Muscle layer of duodenum (tissue), 2 donors: ENCODE measurements around the gene STK24.

Source experiments
- H3K27ac ChIP-seq: one replicate; pipeline ENCODE4 v1.7.0; 2013; ENCODE audit warnings: mild to moderate bottlenecking, low read length
- H3K27me3 ChIP-seq: one replicate; pipeline ENCODE4 v1.7.0; 2013; ENCODE audit warnings: low read depth, mild to moderate bottlenecking, control low read depth, low read length
- H3K36me3 ChIP-seq, 2 donors: one replicate each; pipeline ENCODE4 v1.7.0; 2013; ENCODE audit warnings: low read length in 2 of 2, control low read depth in 1 of 2, mild to moderate bottlenecking in 1 of 2; ENCODE audit not compliant: insufficient read depth in 2 of 2, control insufficient read depth in 1 of 2
- H3K4me1 ChIP-seq, 2 donors: one replicate each; pipeline ENCODE4 v1.7.0; 2013; ENCODE audit warnings: low read length in 2 of 2, mild to moderate bottlenecking in 2 of 2, control low read depth in 1 of 2, moderate library complexity in 1 of 2; ENCODE audit not compliant: insufficient read depth in 2 of 2, control insufficient read depth in 1 of 2
- H3K4me3 ChIP-seq, 2 donors: one replicate each; pipeline ENCODE4 v1.7.0; 2013; ENCODE audit warnings: low read length in 2 of 2, low read depth in 1 of 2, mild to moderate bottlenecking in 1 of 2
- H3K9me3 ChIP-seq, 2 donors: one replicate each; pipeline ENCODE4 v1.7.0; 2013; ENCODE audit warnings: low read length in 2 of 2, control low read depth in 1 of 2, mild to moderate bottlenecking in 1 of 2; ENCODE audit not compliant: control insufficient read depth in 1 of 2
- donor health status: healthy.

STK24 gene

DNA sequence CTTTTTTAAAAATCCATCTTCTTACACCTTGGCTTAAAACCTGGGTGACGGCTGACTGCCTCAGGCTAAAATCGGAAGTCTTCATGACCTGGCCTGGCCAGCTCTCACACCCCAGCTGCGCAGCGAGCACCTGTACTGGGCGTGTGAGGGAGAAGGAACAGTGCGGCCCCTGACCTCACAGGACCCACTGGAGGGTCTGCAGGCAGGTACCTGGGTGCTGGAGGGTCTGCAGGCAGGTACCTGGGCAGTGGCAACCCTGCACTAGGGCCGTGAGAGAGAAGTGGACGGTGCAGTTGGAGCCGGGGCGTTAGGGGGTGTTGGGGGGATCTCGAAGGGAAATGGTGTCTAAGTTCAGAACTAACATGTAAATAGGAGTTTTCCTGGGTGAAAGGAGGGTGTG is 144.3 kb downstream of the STK24 start:
- Histone ChIP-seq H3K27me3 (no peaks in the 10 kb centered on the region), H3K36me3 (peaks cover 10 to 12% of the 10 kb centered on the region in 2 donors), H3K4me1 (no peaks in the 10 kb centered on the region), H3K27ac (no peak overlapping the region), H3K9me3 (no peaks in the 10 kb centered on the region), H3K4me3 (no peak overlapping the region)

DNA sequence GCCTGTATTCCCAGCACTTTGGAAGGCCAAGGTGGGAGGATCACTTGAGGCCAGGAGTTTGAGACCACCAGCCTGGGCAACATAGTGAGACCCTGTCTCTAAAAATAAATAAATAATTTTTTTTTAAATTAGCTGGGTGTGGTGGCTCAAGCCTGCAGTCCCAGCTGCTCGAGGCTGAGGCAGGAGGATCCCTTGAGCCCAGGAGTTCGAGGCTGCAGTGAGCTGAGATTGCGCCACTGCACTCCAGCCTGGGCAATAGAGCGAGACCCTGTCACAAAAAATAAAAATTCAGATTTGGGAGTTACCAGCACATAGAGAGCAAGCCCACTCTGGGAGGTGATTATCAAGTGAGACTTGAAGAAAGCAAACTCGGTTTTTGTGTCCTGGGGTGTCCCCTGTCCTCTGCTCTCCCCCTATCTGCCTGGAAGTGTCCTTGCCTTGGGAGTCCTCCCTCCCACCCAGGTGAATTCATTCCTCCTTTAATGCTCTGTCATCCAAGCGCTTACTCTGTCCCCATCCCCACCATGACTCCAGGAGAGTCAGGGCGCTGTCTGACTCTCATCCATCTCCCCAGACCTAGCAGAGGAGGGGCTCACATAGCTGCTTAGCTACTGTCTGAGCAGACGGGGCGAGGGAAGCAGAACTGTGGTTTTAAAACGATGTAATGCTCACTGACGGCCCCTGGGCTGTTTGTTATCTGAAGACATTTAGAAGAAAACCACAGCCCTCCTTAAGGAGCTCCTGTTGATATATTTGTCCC is 146.8 kb downstream of the STK24 start:
- no peak overlapping the region for H3K27ac ChIP-seq
- no peaks in the 10 kb centered on the region for H3K9me3 ChIP-seq
- H3K4me1 ChIP-seq = no peaks in the 10 kb centered on the region
- H3K27me3 ChIP-seq = no peaks in the 10 kb centered on the region
- no peak overlapping the region for H3K4me3 ChIP-seq
- peaks cover 17 to 20% of the 10 kb centered on the region in 2 donors for H3K36me3 ChIP-seq

DNA sequence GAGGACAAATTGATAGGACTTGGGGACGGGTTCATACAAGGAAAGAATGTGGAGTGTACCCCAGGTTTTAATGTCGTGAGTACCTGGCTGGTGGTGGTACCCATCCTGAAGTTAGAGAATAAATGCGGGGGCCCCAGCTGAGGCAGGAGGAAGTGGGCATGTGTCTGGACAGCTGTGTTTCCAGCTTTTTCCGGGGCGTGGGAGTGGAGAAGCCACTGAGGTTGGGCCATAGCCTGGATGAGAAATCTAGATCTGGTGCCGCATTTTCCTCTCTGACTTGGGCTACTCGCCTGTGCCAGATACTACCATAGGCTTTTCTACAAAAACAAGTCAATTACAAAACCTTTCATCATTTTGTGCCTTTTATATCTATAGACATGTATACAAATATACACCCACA is 147.4 kb downstream of the STK24 start:
- Histone ChIP-seq H3K27ac (no peak overlapping the region), H3K4me1 (no peaks in the 10 kb centered on the region), H3K36me3 (peaks cover 20% of the 10 kb centered on the region in 2 donors), H3K27me3 (no peaks in the 10 kb centered on the region), H3K4me3 (no peak overlapping the region), H3K9me3 (no peaks in the 10 kb centered on the region)

GRCh38 chr13:98429081-98429480 is 147.8 kb downstream of the STK24 start:
- Histone ChIP-seq H3K27ac (no peak overlapping the region), H3K4me3 (no peak overlapping the region), H3K4me1 (no peaks in the 10 kb centered on the region), H3K9me3 (no peaks in the 10 kb centered on the region), H3K27me3 (no peaks in the 10 kb centered on the region), H3K36me3 (peaks cover 20% of the 10 kb centered on the region in 2 donors)

DNA sequence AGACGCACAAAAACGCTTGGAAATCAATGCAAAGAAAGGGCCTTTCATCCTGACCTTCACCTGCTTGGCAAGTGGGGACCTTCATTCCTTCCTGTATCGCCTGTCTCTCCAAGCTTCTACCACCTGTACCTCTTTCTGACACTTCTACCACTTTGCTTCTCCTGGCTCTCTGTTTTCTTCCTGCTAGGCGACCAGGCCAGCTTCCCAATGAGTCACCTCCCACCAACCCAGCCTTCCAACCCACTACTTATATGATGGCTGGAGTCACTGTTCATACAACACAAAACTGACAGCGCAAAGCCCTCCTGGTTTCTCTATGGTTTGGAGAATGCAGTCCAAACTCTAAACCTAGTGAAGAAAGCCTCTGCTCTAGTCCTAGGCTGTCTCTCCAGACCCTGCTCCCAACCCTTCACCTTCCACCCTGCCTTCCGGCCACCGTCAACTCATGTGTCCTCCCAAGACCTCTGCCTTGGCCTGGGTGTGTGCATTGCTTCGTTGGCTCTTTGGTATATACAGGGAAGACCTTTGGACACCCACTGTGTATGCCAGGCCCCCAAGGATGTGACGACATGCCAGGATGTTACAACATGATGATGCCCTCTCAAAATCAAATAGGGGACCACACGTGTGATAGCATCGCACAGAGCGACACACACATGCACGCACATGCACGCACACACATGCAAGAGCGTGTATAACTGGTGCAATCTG is 148.5 kb downstream of the STK24 start:
- H3K27ac ChIP-seq = no peak overlapping the region
- no peaks in the 10 kb centered on the region for H3K9me3 ChIP-seq
- H3K27me3 ChIP-seq = no peaks in the 10 kb centered on the region
- H3K36me3 ChIP-seq = peaks cover 20% of the 10 kb centered on the region in 2 donors
- no peak overlapping the region for H3K4me3 ChIP-seq
- H3K4me1 ChIP-seq = no peaks in the 10 kb centered on the region

DNA sequence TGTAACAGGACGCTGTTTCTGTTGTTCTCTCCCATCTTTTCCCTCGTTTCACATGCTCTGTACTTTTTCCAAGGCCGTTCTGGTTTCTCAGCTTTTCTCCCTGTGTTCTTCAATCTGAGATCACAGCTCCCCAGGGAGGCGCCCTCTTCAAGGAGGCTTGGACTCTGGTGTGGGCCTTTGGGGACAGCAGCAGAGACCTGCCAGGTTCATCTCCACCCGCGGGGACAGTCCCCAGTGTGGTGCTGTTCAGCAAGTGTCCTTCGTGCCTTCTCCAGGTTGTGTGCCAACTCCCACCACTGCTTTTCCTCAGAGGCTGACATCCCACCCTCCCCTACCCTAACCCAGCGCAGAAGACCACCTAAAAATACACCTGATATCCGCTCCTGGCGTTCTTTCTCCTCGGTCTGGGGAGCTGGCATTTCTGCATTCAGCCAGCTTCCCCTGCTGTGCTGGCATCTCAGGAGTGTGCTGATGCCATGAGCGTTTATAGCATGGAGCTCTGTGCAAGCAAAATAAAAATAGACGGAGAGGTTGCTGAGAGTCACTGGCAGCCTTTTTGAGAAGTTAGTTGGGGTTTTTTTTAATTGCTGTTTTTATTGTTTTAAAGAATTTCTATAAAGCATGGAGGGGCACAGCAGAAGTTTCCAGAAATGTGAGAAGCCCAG is 149.4 kb downstream of the STK24 start:
- H3K27ac ChIP-seq = no peak overlapping the region
- H3K36me3 ChIP-seq = peaks cover 20% of the 10 kb centered on the region in 2 donors
- no peaks in the 10 kb centered on the region for H3K27me3 ChIP-seq
- H3K9me3 ChIP-seq = no peaks in the 10 kb centered on the region
- H3K4me1 ChIP-seq = no peaks in the 10 kb centered on the region
- H3K4me3 ChIP-seq = no peak overlapping the region

DNA sequence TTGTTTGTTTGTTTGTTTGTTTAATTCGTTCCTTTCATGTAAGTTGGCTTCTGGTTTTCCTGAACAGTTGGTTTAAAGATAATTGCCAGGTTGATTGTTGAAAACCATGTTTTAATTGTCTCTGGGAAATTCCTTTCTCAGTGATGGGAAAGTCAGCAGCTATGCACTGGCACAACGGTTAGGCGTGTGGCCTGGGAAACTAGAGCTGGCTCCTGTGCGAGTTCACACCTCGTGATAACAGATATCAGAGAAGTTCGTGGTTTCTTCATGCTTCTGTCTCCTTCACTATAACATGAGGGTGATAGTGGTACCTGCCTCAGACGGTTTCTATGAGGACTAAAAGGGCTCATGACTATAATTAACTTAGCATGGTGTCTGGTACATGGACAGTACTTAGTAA is 153.5 kb downstream of the STK24 start:
- Histone ChIP-seq H3K36me3 (peaks cover 16 to 23% of the 10 kb centered on the region in 2 donors), H3K27ac (no peak overlapping the region), H3K4me3 (no peak overlapping the region)

GRCh38 chr13:98422046-98422445 is 154.9 kb downstream of the STK24 start:
- Histone ChIP-seq H3K4me3 (no peak overlapping the region), H3K9me3 (no peaks in the 10 kb centered on the region), H3K27ac (no peak overlapping the region), H3K4me1 (no peaks in the 10 kb centered on the region), H3K27me3 (no peaks in the 10 kb centered on the region), H3K36me3 (peaks cover 8 to 14% of the 10 kb centered on the region in 2 donors)

More for the DNA sequence above, 153.5 kb downstream of the STK24 start:
- no peaks in the 10 kb centered on the region for H3K27me3 ChIP-seq
- H3K4me1 ChIP-seq = no peaks in the 10 kb centered on the region
- H3K9me3 ChIP-seq = no peaks in the 10 kb centered on the region

- Histone ChIP-seq H3K4me1 (no peaks in the 10 kb centered on the region), H3K27ac (no peak overlapping the region), H3K36me3 (peaks cover 5 to 15% of the 10 kb centered on the region in 2 donors), H3K27me3 (no peaks in the 10 kb centered on the region), H3K4me3 (no peak overlapping the region), H3K9me3 (no peaks in the 10 kb centered on the region)
Observed at GRCh38 chr13:98420554-98421175, 156.2 kb downstream of the STK24 start.

- no peak overlapping the region for H3K27ac ChIP-seq
- H3K36me3 ChIP-seq = peaks cover 1 to 20% of the 10 kb centered on the region in 2 donors
- H3K4me1 ChIP-seq = no peaks in the 10 kb centered on the region
- H3K27me3 ChIP-seq = no peaks in the 10 kb centered on the region
- no peak overlapping the region for H3K4me3 ChIP-seq
- no peaks in the 10 kb centered on the region for H3K9me3 ChIP-seq
Observed at GRCh38 chr13:98419786-98420553, 156.9 kb downstream of the STK24 start.
